ENCODE measurements around the gene AK4.
"Not testable (repeated sequence)": the region's sequence is repeated elsewhere in the genome, so short reads cannot be mapped to it uniquely, and the experiment has no call there.

Gene AK4
- 0.20 to 0.31 reads per million in 2 donors for total RNA-seq

GRCh38 chr1:65148178-65148547, at the start of gene AK4:
Gene AK4, plus strand, starts transcription at chr1:65148203. Its CDS starts 205 bp downstream, at chr1:65148408.
- DNase-seq, result not testable (repeated sequence)

GRCh38 chr1:65103807-65104206, 44.2 kb upstream of the AK4 start:
- no peak for DNase-seq

- DNase-seq, result no peak
These were observed 43.0 kb upstream of the AK4 start for GRCh38 chr1:65104854-65105534.

- DNase-seq, result no peak
These were observed 42.4 kb upstream of the AK4 start for GRCh38 chr1:65105596-65105995.

GRCh38 chr1:65108025-65108642, 39.9 kb upstream of the AK4 start:
- DNase-seq, result no peak

- DNase-seq, result no peak
These were observed 38.5 kb upstream of the AK4 start for GRCh38 chr1:65109487-65109886.

- no peak for DNase-seq
These were observed 35.2 kb upstream of the AK4 start for GRCh38 chr1:65112811-65113210.

- no peak for DNase-seq
These were observed 34.7 kb upstream of the AK4 start for GRCh38 chr1:65113298-65113697.

- DNase-seq, result no peak
These were observed 33.7 kb upstream of the AK4 start for GRCh38 chr1:65114322-65114721.

GRCh38 chr1:65119951-65120350, 28.1 kb upstream of the AK4 start:
- DNase-seq, result no peak

- not testable (repeated sequence) for DNase-seq
These were observed 18.9 kb upstream of the AK4 start for GRCh38 chr1:65129104-65129503.

GRCh38 chr1:65138524-65138923, 9.5 kb upstream of the AK4 start:
- DNase-seq, result no peak

- not testable (repeated sequence) for DNase-seq
These were observed 8.2 kb upstream of the AK4 start for GRCh38 chr1:65139793-65140192.

GRCh38 chr1:65141394-65141793, 6.6 kb upstream of the AK4 start:
- no peak for DNase-seq

GRCh38 chr1:65141918-65142317, 6.1 kb upstream of the AK4 start:
- DNase-seq, result no peak

- DNase-seq, result not testable (repeated sequence)
These were observed 4.8 kb upstream of the AK4 start for GRCh38 chr1:65143112-65143658.

GRCh38 chr1:65146908-65147423, 1.0 kb upstream of the AK4 start:
- DNase-seq, result no peak

- DNase-seq, result no peak
These were observed 402 bp upstream of the AK4 start for GRCh38 chr1:65147424-65148177.

- DNase-seq, result no peak
These were observed 746 bp downstream of the AK4 start for GRCh38 chr1:65148548-65149350.

- no peak for DNase-seq
These were observed 1.5 kb downstream of the AK4 start for GRCh38 chr1:65149351-65150107.

- no peak for DNase-seq
These were observed 2.1 kb downstream of the AK4 start for GRCh38 chr1:65150108-65150463.

Measured in activated gamma-delta T cell (primary cell).